Left renal cortex interstitium (tissue), 4 donors: ENCODE results near the gene SP100. TPM values are rescaled to one million over a fixed set of nuclear protein-coding genes. Genes with fewer than 3 reads are reported as not detected.

Experiments used
- DNase-seq, 4 donors: peaks; one replicate each; pipeline ENCODE4 v3.0.0-alpha.2; 2013; ENCODE audit warnings: low read depth in 4 of 4, low spot score in 2 of 4, missing footprints in 1 of 4
- polyA plus RNA-seq, 4 donors: library from polyadenylated mRNA; unstranded; fragments of 120-200 nt; gene quantifications; one replicate each; pipeline ENCODE4 v1.2.1, GENCODE V29; 2013; ENCODE audit not compliant: insufficient read length in 4 of 4

SP100 gene
- polyA plus RNA-seq, 4 donors, result 23.9 to 29.3 (median 26.3) TPM

DNA sequence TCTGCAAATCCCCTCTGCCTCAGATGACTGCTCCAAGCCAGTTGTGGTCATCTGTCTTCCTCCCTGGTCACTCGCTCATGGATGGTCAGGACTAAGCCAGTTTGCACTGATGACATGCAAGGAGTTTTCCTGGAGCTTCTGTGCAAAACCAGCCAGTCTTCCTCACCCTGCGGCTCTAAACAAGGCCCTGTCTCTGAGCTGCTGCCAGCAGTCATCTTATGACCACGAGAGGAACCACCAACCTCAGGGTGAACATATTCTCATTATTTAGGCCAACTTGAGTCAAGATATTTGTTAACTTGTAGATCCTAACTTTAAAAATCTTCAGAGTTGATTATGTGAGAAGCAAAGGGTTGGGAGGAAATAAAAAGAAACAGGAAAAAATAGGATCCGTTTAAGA lies 176.8 kb downstream of the SP100 start:
- no peak for DNase-seq

Other genes with a start within 250 kb of the SP100 start
- 10 to 100 TPM; 17.4 to 24.5 (median 19.7) TPM for gene SP110, start 196.2 kb upstream of the SP100 start, polyA plus RNA-seq
- 1 to 10 TPM in 2 of 4 donors, under 1 TPM in 2; 0.24 to 1.4 (median 0.91) TPM for gene SP140, start 190.5 kb upstream of the SP100 start, polyA plus RNA-seq
- 10 to 100 TPM in 2 of 4 donors, 1 to 10 TPM in 2; 8.9 to 13.5 (median 11.2) TPM for gene SP140L, start 89.0 kb upstream of the SP100 start, polyA plus RNA-seq